ENCODE measurements around the gene NBAS.
A peak's percentile ranks its signal among the peaks of the same experiment; 100 is the strongest.

Gene NBAS

DNA sequence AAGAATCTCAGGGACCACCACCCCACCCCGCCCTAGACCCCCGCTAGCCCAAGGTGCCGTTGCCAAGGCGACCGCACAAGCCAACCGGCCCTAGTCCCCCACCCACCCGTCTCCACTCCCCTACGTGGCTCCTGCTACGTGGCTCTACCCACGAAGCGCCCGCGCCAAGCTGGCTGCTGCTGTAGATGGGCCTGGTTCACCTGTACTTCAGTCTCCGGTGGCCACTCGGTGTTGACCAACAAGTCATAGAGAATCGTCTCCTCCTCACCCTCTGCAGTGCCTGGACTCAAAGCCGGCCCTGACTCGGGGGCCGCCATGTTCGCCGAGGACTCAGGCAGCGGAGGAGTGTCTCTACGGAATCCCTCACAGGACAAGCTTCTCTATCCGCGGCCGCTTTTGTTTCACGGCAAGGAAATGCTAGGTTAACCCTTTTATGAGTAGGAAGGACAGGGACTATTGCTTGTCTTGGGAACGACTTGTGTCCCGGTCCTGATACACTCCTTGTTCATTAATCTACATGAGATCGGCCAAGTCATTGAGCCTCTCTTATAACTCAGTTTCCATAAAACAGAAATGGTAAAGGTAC is at the start of gene NBAS:
Gene NBAS, minus strand, starts transcription at position 347 of the 586 bp plus-strand sequence. Its CDS starts 30 bp downstream, at position 317.
- FAIRE-seq (peak; percentile 13), DNase-seq (ENCODE audit: low spot score) (peak; percentile 90)

DNA sequence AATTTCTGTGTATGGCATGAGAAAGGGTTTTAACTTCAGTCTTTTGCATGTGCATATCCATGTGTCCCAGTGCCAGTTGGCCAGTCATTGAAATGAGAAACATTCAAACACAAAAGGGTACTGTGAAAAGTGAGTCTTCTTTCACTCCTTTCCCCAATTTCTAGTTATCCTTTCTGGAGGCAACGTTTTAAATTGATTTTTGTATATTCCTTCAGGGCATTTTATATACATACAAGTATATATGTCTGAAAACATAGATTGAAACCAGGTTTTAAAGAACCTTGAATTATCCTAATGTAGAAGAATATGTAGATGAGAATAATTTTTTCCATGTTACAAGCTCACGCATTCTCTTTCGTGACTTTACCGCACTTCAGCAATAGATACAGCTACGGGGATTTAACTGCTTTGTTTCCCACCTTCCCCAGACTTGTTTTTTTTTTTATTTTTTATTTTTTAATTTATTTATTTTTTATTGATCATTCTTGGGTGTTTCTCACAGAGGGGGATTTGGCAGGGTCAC is 49.4 kb upstream of the NBAS start:
- FAIRE-seq (no peak), DNase-seq (ENCODE audit: low spot score) (no peak)

- FAIRE-seq (no peak), DNase-seq (ENCODE audit: low spot score) (no peak)
Measured at GRCh38 chr2:15609341-15610042, 48.4 kb upstream of the NBAS start.

- no peak for DNase-seq (ENCODE audit: low spot score)
- FAIRE-seq: no peak
Measured at GRCh38 chr2:15608392-15608761, 47.2 kb upstream of the NBAS start.

DNA sequence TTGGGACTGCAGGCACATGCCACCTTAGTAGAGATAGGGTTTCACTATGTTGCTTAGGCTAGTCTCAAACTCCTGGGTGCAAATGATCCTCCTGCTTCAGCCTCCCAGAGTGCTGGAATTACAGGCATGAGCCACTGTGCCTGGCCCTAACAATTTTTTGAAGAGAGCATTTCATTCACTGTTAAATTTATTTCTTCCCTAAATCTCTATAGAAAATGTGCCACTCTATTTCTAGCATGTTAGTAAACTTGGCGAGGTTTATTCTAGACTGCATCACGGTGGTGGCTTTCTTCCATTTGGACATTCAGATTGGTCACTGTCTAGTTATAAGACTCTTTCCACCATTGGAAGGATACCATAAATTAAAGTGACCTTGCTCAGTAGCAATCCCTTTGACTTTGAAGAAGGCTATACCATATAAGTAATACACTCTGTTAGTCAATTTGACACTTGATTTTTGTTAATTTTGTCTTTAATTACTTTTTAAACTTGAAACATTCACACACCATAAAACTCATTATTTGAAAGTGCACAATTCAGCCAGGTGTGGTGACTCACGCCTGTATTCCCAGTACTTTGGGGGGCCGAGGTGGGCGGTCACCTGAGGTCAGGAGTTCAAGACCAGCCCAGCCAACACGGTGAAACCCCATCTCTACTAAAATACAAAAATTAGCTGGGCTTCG is 46.7 kb upstream of the NBAS start:
- DNase-seq (ENCODE audit: low spot score) (no peak), FAIRE-seq (no peak)

GRCh38 chr2:15606481-15607441 is 45.6 kb upstream of the NBAS start:
- DNase-seq (ENCODE audit: low spot score): no peak
- FAIRE-seq: no peak

- no peak for FAIRE-seq
- DNase-seq (ENCODE audit: low spot score): no peak
Measured at GRCh38 chr2:15605721-15606120, 44.6 kb upstream of the NBAS start.

DNA sequence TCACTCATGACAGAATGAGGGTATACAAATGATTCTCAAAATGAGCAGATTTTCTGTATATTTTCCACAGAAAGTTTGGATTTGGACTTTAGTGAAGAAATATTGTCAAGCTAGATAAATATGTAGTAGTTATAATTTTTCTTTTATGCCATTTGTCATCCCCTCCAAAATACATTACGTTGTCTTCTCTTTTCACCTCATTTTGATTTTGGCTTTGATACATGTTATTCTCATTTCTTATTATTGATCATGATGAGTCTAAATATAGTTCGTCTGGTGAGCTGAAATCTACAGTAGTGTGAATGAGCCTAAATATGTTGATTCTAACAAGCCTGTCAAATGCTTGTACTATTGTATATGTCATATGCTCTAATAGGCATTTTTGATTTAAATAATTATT is 42.8 kb upstream of the NBAS start:
- DNase-seq (ENCODE audit: low spot score) (no peak), FAIRE-seq (no peak)

GRCh38 chr2:15603044-15603765 is 42.1 kb upstream of the NBAS start:
- FAIRE-seq: no peak
- no peak for DNase-seq (ENCODE audit: low spot score)

DNA sequence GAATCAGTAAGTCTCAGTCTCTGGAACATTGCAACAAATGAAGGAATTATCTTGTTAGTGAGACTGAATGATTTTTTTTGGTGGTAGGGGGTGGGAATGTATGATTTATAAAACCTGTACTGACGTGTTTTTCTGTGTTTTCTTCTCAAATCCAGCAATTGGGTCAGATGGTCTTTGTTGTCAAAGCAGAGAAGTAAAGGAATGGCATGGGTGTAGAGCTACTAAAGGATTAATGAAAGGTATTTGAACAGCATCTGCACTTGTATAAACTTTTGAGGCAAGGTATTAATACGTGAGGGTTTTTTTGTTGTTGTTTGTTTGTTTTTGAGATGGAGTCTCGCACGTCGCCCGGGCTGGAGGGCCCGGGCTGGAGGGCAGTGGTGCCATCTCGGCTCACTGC is 41.3 kb upstream of the NBAS start:
- FAIRE-seq (no peak), DNase-seq (ENCODE audit: low spot score) (no peak)

- no peak for DNase-seq (ENCODE audit: low spot score)
- FAIRE-seq: no peak
Measured at GRCh38 chr2:15601681-15602080, 40.5 kb upstream of the NBAS start.

GRCh38 chr2:15599994-15600393 is 38.9 kb upstream of the NBAS start:
- no peak for DNase-seq (ENCODE audit: low spot score)
- no peak for FAIRE-seq

GRCh38 chr2:15596968-15597367 is 35.8 kb upstream of the NBAS start:
- no peak for FAIRE-seq
- DNase-seq (ENCODE audit: low spot score): no peak

DNA sequence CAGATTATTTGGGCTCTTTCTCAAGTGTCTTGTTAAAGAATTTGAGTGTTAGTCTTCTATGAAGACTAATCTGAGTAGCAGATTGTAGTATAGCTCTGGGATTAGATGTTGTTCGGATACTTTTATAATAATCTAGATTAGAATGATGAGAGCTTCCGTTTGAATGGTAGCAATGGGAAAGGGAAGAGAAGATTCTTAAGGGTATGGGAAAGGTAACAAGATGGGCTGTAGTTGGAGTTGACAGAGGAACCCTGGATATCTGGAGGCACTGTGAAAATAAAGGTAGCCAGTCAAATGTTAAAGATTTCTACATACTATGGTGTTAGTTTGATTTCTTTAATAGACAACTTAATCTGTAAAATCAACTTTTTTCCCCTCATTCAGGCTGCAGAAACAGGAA is 35.2 kb upstream of the NBAS start:
- no peak for DNase-seq (ENCODE audit: low spot score)

GRCh38 chr2:15595936-15596335 is 34.8 kb upstream of the NBAS start:
- FAIRE-seq (no peak), DNase-seq (ENCODE audit: low spot score) (no peak)

More for the DNA sequence above, 35.2 kb upstream of the NBAS start:
- FAIRE-seq: no peak

DNA sequence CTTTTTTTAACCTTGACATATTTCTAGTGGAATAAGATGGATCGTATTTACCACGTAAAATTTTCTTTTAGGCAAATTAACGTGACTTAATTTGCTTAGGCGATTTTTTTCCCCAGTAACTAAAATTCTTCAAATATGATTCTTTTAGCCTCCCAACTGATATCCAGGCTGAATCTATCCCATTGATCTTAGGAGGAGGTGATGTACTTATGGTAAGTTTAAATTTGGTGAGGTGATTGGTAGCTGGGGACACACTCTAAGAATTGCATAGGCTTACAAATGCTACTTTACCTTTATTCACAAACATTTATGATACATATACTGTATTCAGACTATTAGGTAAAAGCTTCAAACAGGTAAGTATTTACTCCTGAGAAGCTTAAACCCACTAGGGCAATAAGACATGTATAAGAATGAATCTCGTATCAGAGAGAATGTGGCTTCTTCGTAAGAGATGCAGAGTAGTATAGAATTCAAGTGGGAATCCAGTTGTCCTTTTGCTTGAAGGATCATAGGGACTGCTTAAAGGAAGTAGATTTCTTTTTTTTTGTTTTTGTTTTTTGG is 34.3 kb upstream of the NBAS start:
- FAIRE-seq (no peak), DNase-seq (ENCODE audit: low spot score) (no peak)

DNA sequence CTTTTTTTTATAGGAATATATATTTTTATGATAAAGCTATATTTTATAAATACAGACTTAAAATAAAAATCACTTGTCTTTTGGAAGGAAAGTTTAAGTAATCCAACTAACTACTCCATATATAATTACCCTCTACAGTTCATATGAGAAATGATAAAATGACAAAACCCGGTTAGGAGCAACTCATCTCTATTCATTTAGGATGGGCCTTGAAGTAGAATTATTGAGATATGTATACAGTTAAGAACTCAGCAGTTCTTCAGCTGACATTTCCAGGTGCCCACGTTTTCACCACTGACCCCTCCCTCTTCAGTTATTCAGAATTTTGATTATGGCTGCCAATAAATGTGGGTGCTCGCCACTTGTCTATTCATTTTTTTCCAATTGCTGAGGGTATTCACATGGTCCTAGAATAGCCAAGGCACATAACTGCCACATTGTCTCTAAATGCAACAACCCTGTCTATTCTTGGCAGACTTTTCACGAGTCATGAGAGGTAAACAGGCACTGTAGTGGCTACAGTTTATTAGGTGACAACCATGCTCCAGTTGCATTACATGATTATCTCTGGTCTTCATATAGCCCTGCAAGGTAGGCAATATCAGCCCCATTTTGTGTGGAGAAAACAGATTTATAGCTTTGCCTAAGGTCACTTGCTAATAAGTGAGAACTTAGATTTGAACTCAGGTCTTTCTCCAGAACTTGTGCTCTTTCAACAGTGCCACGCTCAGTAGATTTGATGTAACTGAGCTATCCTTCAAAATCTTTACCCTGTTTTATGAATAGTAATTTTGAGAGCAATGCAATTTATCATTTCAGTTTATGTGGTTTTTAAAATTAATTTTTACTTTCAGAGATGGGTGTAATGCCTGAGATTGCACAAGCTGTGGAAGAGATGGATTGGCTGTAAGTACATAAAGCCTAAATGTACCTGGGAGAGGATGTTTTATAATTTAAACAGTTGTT is 33.4 kb upstream of the NBAS start:
- FAIRE-seq: no peak
- DNase-seq (ENCODE audit: low spot score): no peak

DNA sequence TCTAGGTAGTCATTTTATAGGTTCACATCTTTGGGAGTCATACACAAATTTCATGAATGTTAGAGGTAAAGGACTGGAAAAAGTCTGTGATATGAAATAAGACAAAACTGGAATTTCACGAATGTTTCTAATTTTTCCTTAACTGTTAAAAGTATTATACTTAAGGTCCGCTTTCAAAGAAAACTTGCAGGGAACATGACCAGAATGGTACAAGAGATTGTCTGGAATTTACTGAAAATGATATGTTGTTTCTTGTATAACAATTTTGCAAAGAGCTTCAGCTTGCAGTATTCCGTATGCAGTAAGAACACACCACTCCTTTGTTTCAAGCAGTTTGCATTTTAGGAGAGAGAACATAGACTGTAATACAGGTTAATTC is 32.2 kb upstream of the NBAS start:
- no peak for FAIRE-seq
- DNase-seq (ENCODE audit: low spot score): no peak

Data from urothelium cell line (cell line).